ENCODE measurements around the gene CLECL1.
"Not testable (repeated sequence)": the region's sequence is repeated elsewhere in the genome, so short reads cannot be mapped to it uniquely, and the experiment has no call there.

DNA sequence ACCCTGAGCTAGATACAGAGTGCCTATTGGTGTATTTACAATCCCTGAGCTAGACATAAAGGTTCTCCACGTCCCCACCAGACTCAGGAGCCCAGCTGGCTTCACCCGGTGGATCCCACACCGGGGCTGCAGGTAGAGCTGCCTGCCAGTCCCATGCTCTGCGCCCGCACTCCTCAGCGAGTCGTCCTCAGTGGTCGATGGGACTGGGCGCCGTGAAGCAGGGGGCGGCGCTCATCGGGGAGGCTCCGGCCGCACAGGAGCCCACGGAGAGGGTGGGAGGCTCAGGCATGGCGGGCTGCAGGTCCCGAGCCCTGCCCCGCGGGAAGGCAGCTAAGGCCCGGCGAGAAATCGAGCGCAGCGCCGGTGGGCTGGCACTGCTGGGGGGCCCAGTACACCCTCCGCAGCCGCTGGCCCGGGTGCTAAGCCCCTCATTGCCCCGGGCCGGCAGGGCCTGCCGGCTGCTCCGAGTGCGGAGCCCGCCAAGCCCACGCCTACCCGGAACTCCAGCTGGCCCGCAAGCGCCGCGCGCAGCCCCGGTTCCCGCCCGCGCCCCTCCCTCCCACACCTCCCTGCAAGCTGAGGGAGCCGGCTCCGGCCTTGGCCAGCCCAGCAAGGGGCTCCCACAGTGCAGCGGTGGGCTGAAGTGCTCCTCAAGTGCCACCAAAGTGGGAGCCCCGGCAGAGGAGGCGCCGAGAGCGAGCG is 6.7 kb upstream of the CLECL1 start:
- not testable (repeated sequence) for TF ChIP-seq CTCF (IDR thresholded peaks at IDR 0.05; ENCODE audit: control extremely low read depth in 1 of 3, insufficient read depth in 1 of 3, low read depth in 1 of 3, low read length in 3 of 3); MAX (IDR thresholded peaks at IDR 0.05); POLR2A (IDR thresholded peaks at IDR 0.05; ENCODE audit: control extremely low read depth in 1 of 2, low read depth in 2 of 2, low read length in 2 of 2); JUN (IDR thresholded peaks at IDR 0.05; ENCODE audit: low read depth, low read length); ZNF274 (IDR thresholded peaks at IDR 0.05; ENCODE audit: borderline replicate concordance, extremely low read depth, low read length); E2F6 (IDR thresholded peaks at IDR 0.05); CBX8 (IDR thresholded peaks at IDR 0.05; ENCODE audit: borderline replicate concordance, low read depth, low read length); KDM1A (IDR thresholded peaks at IDR 0.05; ENCODE audit: borderline replicate concordance, low read length); EZH2 (IDR thresholded peaks at IDR 0.05; ENCODE audit: low read depth, low read length, severe bottlenecking); JUND (IDR thresholded peaks at IDR 0.05; ENCODE audit: low read length); EP300 (IDR thresholded peaks at IDR 0.05; ENCODE audit: borderline replicate concordance in 1 of 2, low read depth in 2 of 2, low read length in 2 of 2); YY1 (IDR thresholded peaks at IDR 0.05; ENCODE audit: low read depth, low read length); SIRT6 (IDR thresholded peaks at IDR 0.05; ENCODE audit: low read length); HDAC2 (IDR thresholded peaks at IDR 0.05; ENCODE audit: borderline replicate concordance in 1 of 2, low read depth in 2 of 2, low read length in 2 of 2)
